NCI-H2196 treated with DMSO at 0.1 percent for 48 hours (cell line): ENCODE results near the gene METTL3.
"Not testable (repeated sequence)": the region's sequence is repeated elsewhere in the genome, so short reads cannot be mapped to it uniquely, and the experiment has no call there.

Experiments used
- DNase-seq: peaks from one replicate; lab custom pipeline; 2025; ENCODE audit not compliant: unreplicated experiment; lab: John Stamatoyannopoulos, UW

Gene METTL3

DNA sequence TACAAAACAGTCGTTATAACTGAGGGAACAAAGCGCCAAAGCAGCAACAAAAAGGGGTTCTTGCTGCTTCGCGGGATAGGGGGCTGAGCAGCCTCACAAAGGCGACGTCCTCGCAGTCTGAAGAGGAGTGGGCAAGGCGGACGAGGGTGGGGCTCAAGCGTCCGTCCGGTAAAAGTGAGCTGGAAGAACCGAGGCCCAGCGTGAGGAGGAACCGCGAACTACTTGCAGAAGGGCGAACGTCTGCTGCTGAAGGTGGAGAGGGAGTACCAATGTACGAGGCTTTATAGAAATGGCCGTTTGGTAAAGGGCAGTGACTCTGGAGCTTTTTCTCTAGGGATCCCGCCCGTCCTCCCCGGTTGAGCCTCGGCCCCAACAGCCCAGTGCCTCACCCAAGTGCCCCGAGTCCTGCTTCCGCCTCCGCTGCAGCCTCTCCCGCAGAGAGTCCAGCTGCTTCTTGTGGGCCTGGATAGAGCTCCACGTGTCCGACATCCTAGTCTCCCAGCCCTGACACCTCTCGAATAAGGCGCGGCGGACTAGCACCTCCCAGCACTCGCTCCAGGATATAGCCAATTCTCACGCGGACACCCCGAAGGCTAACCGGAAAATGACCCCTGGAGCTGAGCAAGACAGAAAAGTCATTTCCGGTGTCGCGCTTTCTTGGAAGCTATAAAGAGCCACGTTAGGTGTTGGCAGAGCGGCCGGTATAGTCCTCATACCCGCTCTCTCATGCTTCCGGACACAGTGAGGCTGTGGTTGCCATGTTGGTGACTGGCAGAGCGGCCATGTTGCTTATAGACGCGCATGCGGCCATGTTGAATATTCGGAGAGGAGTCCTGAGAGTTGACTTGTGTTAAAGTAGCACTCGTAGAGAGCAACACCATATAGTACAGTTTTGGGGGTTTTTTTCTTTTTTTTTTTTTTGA is at the start of gene METTL3:
METTL3 (minus strand) TSS at position 606 of the 923 bp plus-strand sequence; CDS start at position 489, 117 bp downstream.
- DNase-seq = peak; percentile 98

- DNase-seq = no peak
Measured at GRCh38 chr14:21558703-21559170, 47.6 kb upstream of the METTL3 start.

DNA sequence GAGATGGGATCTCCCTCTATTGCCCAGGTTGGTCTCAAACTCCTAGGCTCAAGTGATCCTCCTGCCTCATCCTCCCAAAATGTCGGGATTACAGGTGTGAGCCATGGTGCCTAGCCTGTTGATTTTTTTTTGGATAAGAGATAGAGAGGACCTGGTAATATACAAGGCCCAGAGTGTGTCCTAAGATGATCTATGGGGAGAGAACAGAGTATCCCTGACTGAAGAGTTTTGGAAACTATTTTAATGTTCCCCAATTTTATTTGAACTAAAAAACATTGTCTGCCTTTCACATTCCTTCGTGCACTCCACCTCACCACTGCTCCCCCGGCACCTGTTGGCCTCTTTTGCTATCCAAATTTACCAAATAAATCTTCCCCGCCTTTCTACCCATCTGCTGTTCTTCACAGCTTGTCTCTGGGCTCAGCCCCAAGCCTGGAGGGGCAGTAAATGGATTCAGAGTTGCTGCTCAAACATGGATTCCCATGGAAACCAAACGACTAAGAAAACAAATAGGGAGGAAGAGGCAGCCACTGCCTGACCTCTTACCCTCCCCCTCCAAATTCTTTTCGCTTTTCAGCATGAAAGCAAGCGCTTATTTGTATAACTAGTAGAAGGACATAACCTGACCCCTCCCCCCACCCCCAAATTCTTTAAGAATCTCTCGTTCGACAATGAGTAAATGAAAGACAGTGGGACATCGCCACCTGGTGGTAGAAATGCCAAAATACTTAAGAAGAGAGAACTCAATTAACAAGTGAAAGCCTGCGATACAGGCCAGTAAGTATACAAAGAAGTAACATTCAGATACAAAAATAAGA is 46.2 kb upstream of the METTL3 start:
- peak; percentile 93 for DNase-seq

DNA sequence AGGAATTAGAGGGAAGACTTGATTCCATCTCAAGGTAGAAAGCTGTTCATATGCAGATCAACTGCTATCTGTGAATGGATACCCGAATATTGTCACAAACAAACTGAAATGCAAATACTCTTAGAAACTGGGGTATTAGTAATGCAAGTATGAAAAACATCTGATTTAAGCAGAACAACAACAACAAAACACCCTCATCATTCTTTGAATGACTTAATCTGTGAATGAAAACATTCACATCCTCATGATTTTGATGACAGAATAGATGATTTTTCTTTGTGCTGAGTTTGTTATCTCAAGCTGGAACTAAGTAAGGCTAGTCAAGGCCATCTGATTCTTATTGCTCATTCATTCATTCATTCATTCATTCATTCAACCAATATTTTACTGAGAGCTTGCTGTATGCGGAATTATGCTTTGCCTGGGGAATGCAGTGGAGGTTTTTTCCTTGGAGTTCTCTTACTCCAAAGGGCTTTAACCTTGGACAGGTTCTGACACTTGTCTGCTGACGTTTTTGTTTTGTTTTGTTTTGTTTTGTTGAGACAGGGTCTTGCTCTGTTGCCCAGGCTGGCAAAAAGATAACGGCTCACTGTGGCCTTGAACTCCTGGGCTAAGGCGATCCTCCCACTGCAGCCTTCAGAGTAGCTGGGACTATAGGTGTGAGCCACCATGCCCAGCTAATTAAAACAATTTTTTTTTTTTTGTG is 45.4 kb upstream of the METTL3 start:
- DNase-seq = no peak

DNA sequence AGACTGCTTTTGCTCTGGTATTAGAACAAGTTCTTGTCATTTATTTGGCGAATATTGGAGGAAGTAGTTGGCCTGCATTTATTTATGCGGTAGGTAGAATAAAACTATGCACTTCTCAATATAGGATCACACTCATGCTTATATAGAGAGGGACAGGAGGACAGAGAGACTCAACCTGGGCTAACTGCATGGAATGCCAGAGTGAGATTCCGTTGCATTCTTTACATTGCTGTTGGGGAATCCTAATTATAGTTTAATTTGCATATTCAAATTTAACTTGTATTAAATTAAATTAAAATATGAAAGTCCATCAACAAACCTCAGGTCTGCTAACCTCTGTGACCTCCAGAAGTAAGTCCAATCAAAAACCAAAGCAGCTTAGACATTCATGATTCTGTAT is 42.1 kb upstream of the METTL3 start:
- no peak for DNase-seq

DNA sequence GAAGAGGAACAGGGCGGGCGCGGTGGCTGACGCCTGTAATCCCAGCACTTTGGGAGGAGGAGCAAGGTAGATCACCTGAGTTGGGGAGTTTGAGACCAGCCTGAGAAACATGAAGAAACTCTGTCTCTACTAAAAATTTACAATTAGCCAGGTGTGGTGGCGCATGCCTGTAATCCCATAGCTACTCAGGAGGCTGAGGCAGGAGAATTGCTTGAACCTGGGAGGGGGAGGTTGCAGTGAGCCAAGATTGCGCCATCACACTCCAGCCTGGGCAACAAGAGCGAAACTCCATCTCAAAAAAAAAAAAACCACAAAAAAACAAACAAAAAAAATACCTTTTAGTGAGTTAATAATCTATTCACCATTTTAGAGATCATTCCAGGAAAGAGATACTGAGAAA is 33.4 kb upstream of the METTL3 start:
- not testable (repeated sequence) for DNase-seq

GRCh38 chr14:21543963-21544362 is 32.8 kb upstream of the METTL3 start:
- no peak for DNase-seq

GRCh38 chr14:21543521-21543960 is 32.4 kb upstream of the METTL3 start:
- DNase-seq = no peak

- DNase-seq = no peak
Measured at GRCh38 chr14:21541413-21542074, 30.4 kb upstream of the METTL3 start.

GRCh38 chr14:21539189-21539940 is 28.2 kb upstream of the METTL3 start:
- DNase-seq = no peak

DNA sequence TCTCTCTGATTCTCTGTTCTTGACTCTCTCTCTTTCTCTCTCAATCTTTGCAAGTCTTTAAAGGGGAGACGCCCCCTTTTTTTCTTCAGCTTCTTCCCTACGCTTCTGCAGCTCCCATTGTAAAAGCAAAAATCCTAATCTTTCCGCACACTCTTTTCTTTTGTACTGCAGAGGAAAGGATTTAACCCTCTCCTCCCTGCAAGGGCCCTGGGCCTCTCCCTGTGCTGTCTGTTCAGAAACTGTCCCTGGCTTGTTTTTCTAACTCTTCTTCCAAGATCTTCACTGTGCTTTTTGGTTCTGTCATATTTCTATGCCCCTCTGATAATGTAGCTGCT is 25.9 kb upstream of the METTL3 start:
- DNase-seq = no peak

DNA sequence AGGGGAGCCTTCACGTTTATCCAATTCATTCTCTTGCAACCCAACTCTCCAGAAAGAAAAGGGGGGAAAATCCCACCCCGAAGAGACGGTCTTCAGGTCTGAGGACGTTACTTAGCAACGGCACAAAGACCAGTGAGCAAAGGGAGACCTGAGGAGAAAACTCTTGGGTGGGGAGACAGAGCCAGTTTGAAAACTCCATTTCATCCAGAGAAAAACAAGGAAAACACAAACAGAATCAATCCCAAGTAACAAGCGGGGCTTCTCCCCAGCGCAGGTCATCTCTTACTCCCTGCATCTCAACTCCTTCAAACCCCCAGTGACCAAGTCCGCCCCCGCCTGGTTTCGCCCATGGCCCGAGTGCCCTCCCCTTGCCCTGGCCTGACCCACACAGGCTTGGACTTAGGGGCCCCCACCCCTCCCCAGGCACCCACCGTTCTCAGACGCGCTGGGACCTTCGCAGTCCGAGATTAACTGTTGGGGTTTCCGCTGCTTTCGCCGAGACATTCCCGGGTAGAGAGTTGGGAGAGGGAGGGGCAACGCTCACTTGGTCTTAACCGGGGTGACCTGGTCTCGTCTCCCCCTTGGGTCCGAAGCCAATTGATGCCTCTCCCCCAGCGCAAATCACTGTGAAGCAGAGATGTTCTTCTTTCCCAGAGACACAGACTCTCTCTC is 25.4 kb upstream of the METTL3 start:
- DNase-seq = no peak

GRCh38 chr14:21535545-21536417 is 24.6 kb upstream of the METTL3 start:
- no peak for DNase-seq

DNA sequence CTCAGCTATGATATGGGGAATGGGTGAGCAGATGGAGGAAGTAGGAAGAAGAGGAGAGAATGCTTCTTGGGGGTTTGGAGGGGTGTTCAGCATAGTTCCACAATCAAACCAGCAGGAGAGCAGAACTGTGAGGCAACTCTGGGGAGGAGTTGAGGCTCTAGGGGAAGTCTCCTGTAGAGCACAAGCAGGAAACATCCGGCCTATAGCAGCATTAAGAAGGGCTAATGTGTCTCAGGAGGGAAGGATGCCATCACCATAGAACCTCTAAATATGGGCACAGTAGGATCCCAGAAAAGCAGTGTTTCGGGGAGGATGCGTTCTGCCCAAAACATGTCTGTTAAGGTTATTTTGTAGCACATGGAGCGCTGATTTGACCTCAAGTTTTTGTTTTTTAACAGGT is 23.4 kb upstream of the METTL3 start:
- DNase-seq = no peak

DNA sequence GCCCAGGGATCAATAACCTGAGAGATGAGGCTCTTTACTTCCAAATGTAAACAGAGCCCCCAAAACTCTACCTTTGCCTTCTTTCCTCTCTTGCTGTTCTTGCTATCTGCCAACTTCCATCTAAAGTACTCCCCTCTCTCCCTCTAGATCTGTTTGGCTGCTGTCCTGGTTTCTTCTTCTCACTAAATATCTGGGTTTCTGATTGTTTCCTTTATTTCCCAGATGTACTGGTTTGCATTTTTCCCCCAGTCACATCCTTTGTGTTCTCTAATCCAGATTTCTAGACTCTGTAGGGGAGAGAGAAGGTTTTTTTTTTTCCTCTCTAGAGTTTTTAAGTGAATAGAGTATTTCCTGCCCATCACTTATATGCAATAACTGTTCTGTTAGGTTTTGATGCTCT is 22.2 kb upstream of the METTL3 start:
- DNase-seq = no peak

- DNase-seq = no peak
Measured at GRCh38 chr14:21529515-21529914, 18.4 kb upstream of the METTL3 start.

DNA sequence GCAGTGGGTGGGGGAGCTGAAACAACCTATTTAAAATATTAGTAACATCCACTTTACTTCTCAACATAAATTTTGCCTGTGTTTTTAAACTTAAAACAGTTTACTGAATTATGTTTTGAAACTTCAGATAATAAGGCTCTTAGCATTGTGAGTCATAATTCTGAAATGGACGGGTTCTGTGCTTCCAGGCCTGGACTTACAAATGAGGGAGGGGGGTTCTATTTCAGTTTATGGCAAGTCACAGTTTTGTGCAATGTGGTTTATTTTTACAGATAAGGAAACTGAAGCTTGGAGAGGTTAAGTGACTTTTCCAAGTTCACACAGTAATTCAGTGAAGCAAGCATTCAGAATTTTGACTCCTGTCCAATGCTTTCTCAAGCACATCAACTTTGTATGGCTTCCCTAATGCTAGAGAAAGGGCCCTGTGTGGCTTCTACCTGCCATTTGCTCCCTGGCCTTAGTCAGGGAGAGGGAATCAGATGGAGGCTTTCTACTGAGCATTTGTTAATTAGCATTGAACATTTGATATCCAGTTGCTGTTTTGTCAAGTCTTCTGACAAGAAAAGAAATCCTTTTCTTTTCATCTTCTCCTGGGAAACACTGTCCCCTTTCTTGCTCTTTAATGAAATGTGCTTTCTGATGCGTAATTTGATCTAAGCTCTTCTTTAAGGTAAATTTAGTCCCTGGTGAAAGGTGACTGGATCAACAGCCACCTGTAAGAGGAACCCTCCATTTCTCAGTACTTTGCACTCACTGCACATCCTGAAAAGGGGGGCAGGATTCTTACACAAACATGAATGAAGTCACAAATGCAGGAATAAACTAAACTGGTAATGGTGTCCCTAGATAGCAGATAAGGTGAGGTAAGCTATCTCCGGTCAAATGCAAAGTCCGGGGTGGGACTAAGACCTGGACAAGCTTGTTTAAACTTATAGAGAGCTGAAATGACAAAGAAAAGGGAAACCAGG is 17.5 kb upstream of the METTL3 start:
- DNase-seq = peak; percentile 20
